HL-60 (cell line): Measurements from ENCODE around the gene C15orf40.

Experiments
- DNase-seq, 2 experiments: peaks; one replicate each; pipeline ENCODE4 v3.0.0-alpha.2; 2010 to 2020; ENCODE audit warnings: low read depth in 1 of 2, low spot score in 1 of 2
- H3K27ac ChIP-seq: fragments of 250-450 bp; sonication (Bioruptor Pico); replicated peaks from 2 replicates; pipeline ENCODE4 v1.5.1; 2020; ENCODE audit warnings: mild to moderate bottlenecking, moderate library complexity
- H3K27me3 ChIP-seq: fragments of 250-450 bp; sonication (Bioruptor Pico); 2 replicates; pipeline ENCODE4 v1.5.1; 2021; ENCODE audit warnings: mild to moderate bottlenecking, moderate library complexity; ENCODE audit not compliant: insufficient read depth, poor library complexity, severe bottlenecking
- H3K4me3 ChIP-seq: replicated peaks from 2 replicates; pipeline ENCODE4 v1.5.1; 2011; ENCODE audit warnings: mild to moderate bottlenecking, control low read depth, low read length; ENCODE audit not compliant: insufficient read depth
- CTCF ChIP-seq: IDR thresholded peaks from one replicate; pipeline ENCODE4 v1.5.1; 2011; ENCODE audit warnings: low read length, control low read depth, inconsistent platforms; ENCODE audit not compliant: insufficient read depth
- GABPA ChIP-seq: IDR thresholded peaks from 2 replicates; pipeline ENCODE4 v1.6.1; 2012; ENCODE audit warnings: low read depth
- POLR2AphosphoS5 ChIP-seq: IDR thresholded peaks from 2 replicates; pipeline ENCODE4 v1.6.1; 2012; ENCODE audit warnings: low read depth
- SPI1 ChIP-seq: IDR thresholded peaks from 2 replicates; pipeline ENCODE4 v1.6.1; 2012; ENCODE audit warnings: low read depth, mild to moderate bottlenecking, borderline replicate concordance
- long read RNA-seq: library from polyadenylated mRNA; unstranded; transcript quantifications from one replicate; pipeline ENCODE4 v2.0.0, GENCODE V29; 2020
- TF ChIP-seq, protein P1 (sequence below): IDR thresholded peaks from 2 replicates; pipeline ENCODE4 v1.6.1; 2012; ENCODE audit warnings: low read depth; ENCODE audit not compliant: insufficient replicate concordance

Gene C15orf40
- long read RNA-seq, full-length matches to known transcripts, result 27 of 39 reads
- long read RNA-seq, partial matches to known transcripts, result 6 of 39 reads
- long read RNA-seq, other reads (novel, unspliced or antisense), result 6 of 39 reads

GRCh38 chr15:83011271-83012075 is at the start of gene C15orf40:
Gene C15orf40, minus strand, starts transcription at chr15:83011639. Its CDS starts 32 bp downstream, at chr15:83011607.
- no peaks in the 10 kb centered on the region for H3K27me3 ChIP-seq
- TF ChIP-seq SPI1 (no peak), POLR2AphosphoS5 (peak; percentile 84), CTCF (peak; percentile 43), GABPA (peak; percentile 81)
- TF ChIP-seq, protein P1, sequence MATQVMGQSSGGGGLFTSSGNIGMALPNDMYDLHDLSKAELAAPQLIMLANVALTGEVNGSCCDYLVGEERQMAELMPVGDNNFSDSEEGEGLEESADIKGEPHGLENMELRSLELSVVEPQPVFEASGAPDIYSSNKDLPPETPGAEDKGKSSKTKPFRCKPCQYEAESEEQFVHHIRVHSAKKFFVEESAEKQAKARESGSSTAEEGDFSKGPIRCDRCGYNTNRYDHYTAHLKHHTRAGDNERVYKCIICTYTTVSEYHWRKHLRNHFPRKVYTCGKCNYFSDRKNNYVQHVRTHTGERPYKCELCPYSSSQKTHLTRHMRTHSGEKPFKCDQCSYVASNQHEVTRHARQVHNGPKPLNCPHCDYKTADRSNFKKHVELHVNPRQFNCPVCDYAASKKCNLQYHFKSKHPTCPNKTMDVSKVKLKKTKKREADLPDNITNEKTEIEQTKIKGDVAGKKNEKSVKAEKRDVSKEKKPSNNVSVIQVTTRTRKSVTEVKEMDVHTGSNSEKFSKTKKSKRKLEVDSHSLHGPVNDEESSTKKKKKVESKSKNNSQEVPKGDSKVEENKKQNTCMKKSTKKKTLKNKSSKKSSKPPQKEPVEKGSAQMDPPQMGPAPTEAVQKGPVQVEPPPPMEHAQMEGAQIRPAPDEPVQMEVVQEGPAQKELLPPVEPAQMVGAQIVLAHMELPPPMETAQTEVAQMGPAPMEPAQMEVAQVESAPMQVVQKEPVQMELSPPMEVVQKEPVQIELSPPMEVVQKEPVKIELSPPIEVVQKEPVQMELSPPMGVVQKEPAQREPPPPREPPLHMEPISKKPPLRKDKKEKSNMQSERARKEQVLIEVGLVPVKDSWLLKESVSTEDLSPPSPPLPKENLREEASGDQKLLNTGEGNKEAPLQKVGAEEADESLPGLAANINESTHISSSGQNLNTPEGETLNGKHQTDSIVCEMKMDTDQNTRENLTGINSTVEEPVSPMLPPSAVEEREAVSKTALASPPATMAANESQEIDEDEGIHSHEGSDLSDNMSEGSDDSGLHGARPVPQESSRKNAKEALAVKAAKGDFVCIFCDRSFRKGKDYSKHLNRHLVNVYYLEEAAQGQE, result peak; percentile 51
- peak within 1 kb of the TSS; percentile 100 for H3K4me3 ChIP-seq
- peak; percentile 79 to 88 for DNase-seq
- H3K27ac ChIP-seq, result peak within 1 kb of the TSS; percentile 80

GRCh38 chr15:83057696-83058376 is 46.4 kb upstream of the C15orf40 start:
- no peak for TF ChIP-seq POLR2AphosphoS5
- TF ChIP-seq GABPA, result no peak
- TF ChIP-seq, protein P1, result no peak
- TF ChIP-seq CTCF, result no peak
- TF ChIP-seq SPI1, result no peak
- DNase-seq, result no peak
- no peaks in the 10 kb centered on the region for H3K27me3 ChIP-seq
- H3K27ac ChIP-seq, result no peak overlapping the region
- H3K4me3 ChIP-seq, result no peak overlapping the region

- TF ChIP-seq, protein P1, result no peak
- TF ChIP-seq CTCF (no peak), SPI1 (no peak), GABPA (no peak), POLR2AphosphoS5 (no peak)
- H3K27me3 ChIP-seq, result no peaks in the 10 kb centered on the region
- no peak for DNase-seq
- no peak overlapping the region for H3K27ac ChIP-seq
- no peak overlapping the region for H3K4me3 ChIP-seq
Observed at GRCh38 chr15:83057002-83057401, 45.6 kb upstream of the C15orf40 start.
